Central memory CD8-positive, alpha-beta T cell (primary cell): ENCODE data around the gene MTOR.
"Not testable (repeated sequence)": the region's sequence is repeated elsewhere in the genome, so short reads cannot be mapped to it uniquely, and the experiment has no call there.

Experiments
- ATAC-seq: fragments of 150-1000 bp; cut with Tn5 transposase; replicated peaks from 2 replicates; pipeline ENCODE4 v1.10.0; 2022; ENCODE audit warnings: mild to moderate bottlenecking, moderate FRiP score, moderate number of reproducible peaks; ENCODE audit not compliant: poor library complexity, severe bottlenecking; ENCODE audit errors: extremely low read depth
- DNase-seq, 2 donors: peaks; one replicate each; pipeline ENCODE4 v3.0.0; 2021; ENCODE audit warnings: low spot score in 2 of 2
- H3K27ac Mint-ChIP-seq: one replicate; pipeline ENCODE4 v1.8.0; 2022; ENCODE audit warnings: low read depth, mild to moderate bottlenecking, moderate library complexity, mixed read lengths
- H3K27me3 Mint-ChIP-seq: one replicate; pipeline ENCODE4 v1.8.0; 2022; ENCODE audit warnings: mixed read lengths
- H3K36me3 Mint-ChIP-seq: one replicate; pipeline ENCODE4 v1.8.0; 2022; ENCODE audit warnings: mild to moderate bottlenecking, moderate library complexity, mixed read lengths; ENCODE audit not compliant: insufficient read depth
- H3K4me1 Mint-ChIP-seq: one replicate; pipeline ENCODE4 v1.8.0; 2022; ENCODE audit warnings: mixed read lengths
- H3K4me3 Mint-ChIP-seq: one replicate; pipeline ENCODE4 v1.8.0; 2022; ENCODE audit warnings: mild to moderate bottlenecking, moderate library complexity, mixed read lengths
- H3K9me3 Mint-ChIP-seq: one replicate; pipeline ENCODE4 v1.8.0; 2022; ENCODE audit warnings: mixed read lengths

MTOR gene

GRCh38 chr1:11272832-11273594, 10.7 kb upstream of the MTOR start, which contains the start of gene UBIAD1:
TSS of gene UBIAD1 (plus strand) at chr1:11273198. CDS start at chr1:11273532, 334 bp downstream.
- H3K36me3 Mint-ChIP-seq = peaks cover 25% of the 10 kb centered on the region
- H3K27ac Mint-ChIP-seq = peak within 1 kb of the TSS; percentile 90
- peaks cover 21% of the 10 kb centered on the region for H3K4me1 Mint-ChIP-seq
- peak; percentile 87 for ATAC-seq
- peak; percentile 55 for DNase-seq
- H3K4me3 Mint-ChIP-seq = peak within 1 kb of the TSS; percentile 88
- no peaks in the 10 kb centered on the region for H3K9me3 Mint-ChIP-seq
- H3K27me3 Mint-ChIP-seq = no peaks in the 10 kb centered on the region

- peaks cover 22% of the 10 kb centered on the region for H3K36me3 Mint-ChIP-seq
- peaks cover 21% of the 10 kb centered on the region for H3K4me1 Mint-ChIP-seq
- peak overlapping the region; percentile 46 for H3K4me3 Mint-ChIP-seq
- no peaks in the 10 kb centered on the region for H3K27me3 Mint-ChIP-seq
- ATAC-seq (peak; percentile 10), DNase-seq (no peak)
- H3K27ac Mint-ChIP-seq = no peak overlapping the region
- H3K9me3 Mint-ChIP-seq = no peaks in the 10 kb centered on the region
Measured at GRCh38 chr1:11272544-11272831, 10.1 kb upstream of the MTOR start.

GRCh38 chr1:11267350-11268337, 5.3 kb upstream of the MTOR start:
- H3K4me1 Mint-ChIP-seq, DNase-seq, ATAC-seq, H3K27ac Mint-ChIP-seq, H3K9me3 Mint-ChIP-seq, H3K36me3 Mint-ChIP-seq, H3K27me3 Mint-ChIP-seq, H3K4me3 Mint-ChIP-seq: not testable (repeated sequence)

- H3K4me1 Mint-ChIP-seq = peaks cover 5% of the 10 kb centered on the region
- DNase-seq = no peak
- no peak for ATAC-seq
- no peak overlapping the region for H3K4me3 Mint-ChIP-seq
- no peak overlapping the region for H3K27ac Mint-ChIP-seq
- H3K36me3 Mint-ChIP-seq = peaks cover 8% of the 10 kb centered on the region
- H3K9me3 Mint-ChIP-seq = no peaks in the 10 kb centered on the region
- H3K27me3 Mint-ChIP-seq = no peaks in the 10 kb centered on the region
Measured at GRCh38 chr1:11266268-11267074, 4.1 kb upstream of the MTOR start.

- ATAC-seq = no peak
- peaks cover 67% of the 10 kb centered on the region for H3K36me3 Mint-ChIP-seq
- no peak for DNase-seq
- no peak overlapping the region for H3K4me3 Mint-ChIP-seq
- no peaks in the 10 kb centered on the region for H3K9me3 Mint-ChIP-seq
- H3K4me1 Mint-ChIP-seq = peaks cover under 1% of the 10 kb centered on the region
- H3K27ac Mint-ChIP-seq = no peak overlapping the region
- H3K27me3 Mint-ChIP-seq = no peaks in the 10 kb centered on the region
Measured at GRCh38 chr1:11256299-11256698, 6.1 kb downstream of the MTOR start.

GRCh38 chr1:11253226-11253625, 9.1 kb downstream of the MTOR start:
- ATAC-seq (no peak), DNase-seq (no peak)
- Mint-ChIP-seq H3K27me3 (no peaks in the 10 kb centered on the region), H3K9me3 (no peaks in the 10 kb centered on the region), H3K36me3 (peaks cover 62% of the 10 kb centered on the region), H3K4me3 (no peak overlapping the region), H3K27ac (no peak overlapping the region), H3K4me1 (peaks cover 6% of the 10 kb centered on the region)

- ATAC-seq (no peak), DNase-seq (no peak)
- Mint-ChIP-seq H3K36me3 (peaks cover 56% of the 10 kb centered on the region), H3K4me1 (peaks cover 6% of the 10 kb centered on the region), H3K9me3 (no peaks in the 10 kb centered on the region), H3K27ac (no peak overlapping the region), H3K4me3 (no peak overlapping the region), H3K27me3 (no peaks in the 10 kb centered on the region)
Measured at GRCh38 chr1:11252538-11252937, 9.8 kb downstream of the MTOR start.

- Mint-ChIP-seq H3K4me1 (peaks cover 18% of the 10 kb centered on the region), H3K9me3 (no peaks in the 10 kb centered on the region), H3K4me3 (no peak overlapping the region), H3K36me3 (peaks cover 34% of the 10 kb centered on the region), H3K27me3 (no peaks in the 10 kb centered on the region), H3K27ac (no peak overlapping the region)
- ATAC-seq = no peak
- no peak for DNase-seq
Measured at GRCh38 chr1:11248169-11248568, 14.2 kb downstream of the MTOR start.

GRCh38 chr1:11245904-11246719, 16.2 kb downstream of the MTOR start:
- Mint-ChIP-seq H3K27ac (peak overlapping the region; percentile 87), H3K9me3 (no peaks in the 10 kb centered on the region), H3K4me3 (peak overlapping the region; percentile 3), H3K27me3 (no peaks in the 10 kb centered on the region), H3K36me3 (peaks cover 33% of the 10 kb centered on the region), H3K4me1 (peaks cover 24% of the 10 kb centered on the region)
- no peak for DNase-seq
- peak; percentile 74 for ATAC-seq

GRCh38 chr1:11245248-11245647, 17.1 kb downstream of the MTOR start:
- no peak for ATAC-seq
- no peak for DNase-seq
- H3K4me3 Mint-ChIP-seq = no peak overlapping the region
- H3K9me3 Mint-ChIP-seq = no peaks in the 10 kb centered on the region
- H3K27ac Mint-ChIP-seq = peak overlapping the region; percentile 87
- H3K36me3 Mint-ChIP-seq = peaks cover 35% of the 10 kb centered on the region
- peaks cover 19% of the 10 kb centered on the region for H3K4me1 Mint-ChIP-seq
- no peaks in the 10 kb centered on the region for H3K27me3 Mint-ChIP-seq

- no peak overlapping the region for H3K4me3 Mint-ChIP-seq
- H3K36me3 Mint-ChIP-seq = peaks cover 73% of the 10 kb centered on the region
- DNase-seq = no peak
- H3K27me3 Mint-ChIP-seq = no peaks in the 10 kb centered on the region
- H3K9me3 Mint-ChIP-seq = no peaks in the 10 kb centered on the region
- no peak for ATAC-seq
- no peak overlapping the region for H3K27ac Mint-ChIP-seq
- peaks cover 6% of the 10 kb centered on the region for H3K4me1 Mint-ChIP-seq
Measured at GRCh38 chr1:11238311-11238710, 24.0 kb downstream of the MTOR start.

GRCh38 chr1:11237356-11237755, 25.0 kb downstream of the MTOR start:
- no peak for ATAC-seq
- Mint-ChIP-seq H3K9me3 (no peaks in the 10 kb centered on the region), H3K27ac (no peak overlapping the region), H3K4me3 (no peak overlapping the region), H3K36me3 (peaks cover 75% of the 10 kb centered on the region), H3K27me3 (no peaks in the 10 kb centered on the region), H3K4me1 (peaks cover 6% of the 10 kb centered on the region)
- no peak for DNase-seq
